ENCODE data around the gene ERBB4. TPM values are rescaled to one million over a fixed set of nuclear protein-coding genes. Genes with fewer than 3 reads are reported as not detected.
A peak's percentile ranks its signal among the peaks of the same experiment; 100 is the strongest.

Gene ERBB4
- total RNA-seq, 1 experiment from 2014 or later = not detected

GRCh38 chr2:211748339-211748738, 790.3 kb downstream of the ERBB4 start:
- POLR2A ChIA-PET = no interaction called here
- Mint-ChIP-seq H3K36me3 (ENCODE audit: insufficient read depth, unreplicated experiment) (no peaks in the 10 kb centered on the region), H3K4me1 (ENCODE audit: insufficient read depth, unreplicated experiment) (no peaks in the 10 kb centered on the region), H3K4me3 (ENCODE audit: unreplicated experiment) (no peak overlapping the region), H3K9me3 (ENCODE audit: unreplicated experiment) (no peaks in the 10 kb centered on the region), H3K27me3 (ENCODE audit: insufficient read depth, unreplicated experiment) (peaks cover 29% of the 10 kb centered on the region), H3K27ac (ENCODE audit: low read depth, unreplicated experiment) (no peak overlapping the region)
- CTCF ChIA-PET = interaction anchor here (1.5 kb wide), 1 partner anchor 11 kb away, joined by 3 read pairs; no protein-coding TSS in a partner anchor
- TF ChIP-seq CTCF (IDR thresholded peaks at IDR 0.05; ENCODE audit: unreplicated experiment) = no peak
- no TSS peak for BruUV-seq (replicated peaks)
- intact Hi-C loops (cut with micrococcal nuclease) = loop anchor here (10.0 kb wide), 2 partner anchors 226 to 396 kb away; no protein-coding TSS in a partner anchor
- no peak for DNase-seq (ENCODE audit: unreplicated experiment)

- Mint-ChIP-seq H3K36me3 (ENCODE audit: insufficient read depth, unreplicated experiment) (no peaks in the 10 kb centered on the region), H3K9me3 (ENCODE audit: unreplicated experiment) (no peaks in the 10 kb centered on the region), H3K4me1 (ENCODE audit: insufficient read depth, unreplicated experiment) (no peaks in the 10 kb centered on the region), H3K27ac (ENCODE audit: low read depth, unreplicated experiment) (no peak overlapping the region), H3K4me3 (ENCODE audit: unreplicated experiment) (no peak overlapping the region), H3K27me3 (ENCODE audit: insufficient read depth, unreplicated experiment) (peaks cover 47% of the 10 kb centered on the region)
- no TSS peak for BruUV-seq (replicated peaks)
- ChIA-PET CTCF (interaction anchor here (0.5 to 4.1 kb wide), 45 partner anchors 9 to 1167 kb away, joined by 3 to 28 read pairs (median 4); no protein-coding TSS in a partner anchor), POLR2A (no interaction called here)
- intact Hi-C loops (cut with micrococcal nuclease) = loop anchor here (1.0 to 10.0 kb wide), 5 partner anchors 229 to 822 kb away; no protein-coding TSS in a partner anchor
- TF ChIP-seq CTCF (IDR thresholded peaks at IDR 0.05; ENCODE audit: unreplicated experiment) = peak; percentile 79
- DNase-seq (ENCODE audit: unreplicated experiment) = peak; percentile 69
Measured at GRCh38 chr2:211745295-211746097, 793.1 kb downstream of the ERBB4 start.

- no peaks in the 10 kb centered on the region for H3K4me1 Mint-ChIP-seq (ENCODE audit: insufficient read depth, unreplicated experiment)
- no peaks in the 10 kb centered on the region for H3K9me3 Mint-ChIP-seq (ENCODE audit: unreplicated experiment)
- intact Hi-C loops (cut with micrococcal nuclease) = loop anchor here (2.0 to 10.0 kb wide), 3 partner anchors 230 to 508 kb away; no protein-coding TSS in a partner anchor
- H3K27ac Mint-ChIP-seq (ENCODE audit: low read depth, unreplicated experiment) = no peak overlapping the region
- POLR2A ChIA-PET = no interaction called here
- CTCF ChIA-PET = interaction anchor here (0.6 to 4.1 kb wide), 24 partner anchors 9 to 967 kb away, joined by 3 to 28 read pairs (median 6); no protein-coding TSS in a partner anchor
- H3K27me3 Mint-ChIP-seq (ENCODE audit: insufficient read depth, unreplicated experiment) = peaks cover 47% of the 10 kb centered on the region
- no peak overlapping the region for H3K4me3 Mint-ChIP-seq (ENCODE audit: unreplicated experiment)
- TF ChIP-seq CTCF (IDR thresholded peaks at IDR 0.05; ENCODE audit: unreplicated experiment) = no peak
- H3K36me3 Mint-ChIP-seq (ENCODE audit: insufficient read depth, unreplicated experiment) = no peaks in the 10 kb centered on the region
- DNase-seq (ENCODE audit: unreplicated experiment) = no peak
- no TSS peak for BruUV-seq (replicated peaks)
Measured at GRCh38 chr2:211744379-211744778, 794.2 kb downstream of the ERBB4 start.

- CTCF ChIA-PET = interaction anchor here (1.2 kb wide), 1 partner anchor 825 kb away, joined by 5 read pairs; no protein-coding TSS in a partner anchor
- Mint-ChIP-seq H3K4me3 (ENCODE audit: unreplicated experiment) (no peak overlapping the region), H3K27ac (ENCODE audit: low read depth, unreplicated experiment) (no peak overlapping the region), H3K27me3 (ENCODE audit: insufficient read depth, unreplicated experiment) (peaks cover 34% of the 10 kb centered on the region), H3K9me3 (ENCODE audit: unreplicated experiment) (no peaks in the 10 kb centered on the region), H3K4me1 (ENCODE audit: insufficient read depth, unreplicated experiment) (no peaks in the 10 kb centered on the region), H3K36me3 (ENCODE audit: insufficient read depth, unreplicated experiment) (no peaks in the 10 kb centered on the region)
- no peak for DNase-seq (ENCODE audit: unreplicated experiment)
- TF ChIP-seq CTCF (IDR thresholded peaks at IDR 0.05; ENCODE audit: unreplicated experiment) = no peak
- BruUV-seq (replicated peaks) = no TSS peak
- POLR2A ChIA-PET = no interaction called here
- intact Hi-C loops (cut with micrococcal nuclease) = loop anchor here (10.0 kb wide), 2 partner anchors 233 to 403 kb away; no protein-coding TSS in a partner anchor
Measured at GRCh38 chr2:211741966-211742365, 796.6 kb downstream of the ERBB4 start.
